Activated CD8-positive, alpha-beta memory T cell treated with anti-CD3 and anti-CD28 coated beads, Interleukin-2, amount 50 U/mL, for 1 hour (primary cell): ENCODE data around the gene ERC1.
A peak's percentile ranks its signal among the peaks of the same experiment; 100 is the strongest.

ENCODE experiments used
- DNase-seq: peaks from one replicate; pipeline ENCODE4 v3.0.0-alpha.2; 2020; ENCODE audit errors: extremely low read depth

The ERC1 gene

GRCh38 chr12:990661-991349, at the start of gene ERC1:
Gene ERC1, plus strand, starts transcription at chr12:991223. Its CDS starts 36,681 bp downstream, at chr12:1027904.
- peak; percentile 39 for DNase-seq

- no peak for DNase-seq
Measured at GRCh38 chr12:943051-943450, 48.0 kb upstream of the ERC1 start.

GRCh38 chr12:944211-944610, 46.8 kb upstream of the ERC1 start:
- DNase-seq = no peak

DNA sequence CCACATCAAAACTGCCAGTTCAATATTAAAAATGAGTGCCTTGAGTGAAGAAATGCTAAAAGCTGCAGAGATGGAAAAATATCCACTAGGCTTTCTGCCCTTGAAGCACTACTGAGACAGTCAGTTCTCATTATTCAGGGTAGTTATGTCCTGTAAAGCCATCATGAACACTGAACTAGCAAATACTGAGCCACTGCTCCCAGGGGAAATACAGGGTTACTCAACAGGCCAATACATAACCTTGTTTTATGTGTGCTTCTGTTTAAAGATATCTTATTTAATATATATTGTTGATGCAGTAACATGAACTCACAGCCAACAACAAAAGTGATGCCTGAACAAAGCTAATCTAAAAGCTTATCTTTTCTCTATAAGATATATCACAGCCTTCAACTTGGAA, 44.8 kb upstream of the ERC1 start:
- DNase-seq = no peak

GRCh38 chr12:946631-947030, 44.4 kb upstream of the ERC1 start:
- no peak for DNase-seq

DNA sequence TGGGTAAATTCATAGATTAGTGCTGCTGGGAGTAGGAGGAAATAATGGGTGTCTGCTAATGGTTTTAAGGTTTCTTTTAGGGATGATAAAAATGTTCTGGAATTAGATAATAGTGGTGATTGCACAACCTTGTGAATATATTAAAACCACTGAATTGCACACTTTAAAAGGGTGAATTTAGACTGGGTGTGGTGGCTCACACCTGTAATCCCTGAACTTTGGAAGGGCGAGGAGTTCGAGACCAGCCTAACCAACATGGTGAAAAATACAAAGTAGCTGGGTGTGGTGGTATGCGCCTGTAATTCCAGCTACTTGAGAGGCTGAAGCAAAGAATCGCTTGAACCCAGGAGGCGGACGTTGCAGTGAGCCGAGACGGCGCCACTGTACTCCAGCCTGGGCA, 42.8 kb upstream of the ERC1 start:
- DNase-seq = no peak

DNA sequence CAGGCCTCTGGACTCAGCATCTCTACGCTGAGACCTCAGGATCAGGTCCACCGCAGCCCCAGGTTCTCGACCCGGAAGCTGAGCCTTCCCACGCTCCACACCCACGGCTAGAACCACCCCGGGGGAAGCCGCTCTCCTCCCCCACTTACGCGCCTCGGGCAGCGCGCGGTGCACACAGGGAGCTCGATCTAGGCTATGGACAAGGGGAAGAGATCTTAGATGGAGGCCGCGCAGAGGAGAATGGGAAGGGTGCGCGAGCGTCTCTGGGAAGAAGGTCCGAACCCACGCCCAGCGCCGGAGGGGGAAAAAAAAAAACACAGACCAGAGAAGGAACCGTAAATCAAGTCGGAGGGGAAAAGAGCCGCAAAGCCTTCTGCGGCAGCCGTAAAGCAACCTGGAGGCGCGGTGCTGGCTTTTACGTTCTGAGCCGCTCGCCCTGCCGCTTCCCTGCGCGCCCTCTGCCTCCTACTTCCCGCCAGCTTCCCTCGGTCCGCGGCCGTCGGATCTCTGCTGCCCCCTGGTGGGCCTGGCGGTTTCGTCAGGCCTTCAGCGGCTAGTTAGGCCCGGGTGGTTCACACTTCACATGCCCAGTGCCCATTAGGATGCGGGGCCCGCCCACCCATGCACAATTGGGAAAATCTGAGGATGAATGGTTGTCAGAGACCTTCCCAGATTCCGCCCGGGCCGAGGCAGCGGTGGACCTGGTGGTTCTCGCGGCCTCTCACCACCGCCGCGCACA, 41.4 kb upstream of the ERC1 start, which contains the start of gene RAD52:
Gene RAD52 (minus strand): TSS at position 242 of the 739 bp plus-strand sequence. CDS start 16,636 bp downstream, outside the sequence.
- DNase-seq = peak; percentile 84

GRCh38 chr12:951176-951575, 39.8 kb upstream of the ERC1 start:
- no peak for DNase-seq

DNA sequence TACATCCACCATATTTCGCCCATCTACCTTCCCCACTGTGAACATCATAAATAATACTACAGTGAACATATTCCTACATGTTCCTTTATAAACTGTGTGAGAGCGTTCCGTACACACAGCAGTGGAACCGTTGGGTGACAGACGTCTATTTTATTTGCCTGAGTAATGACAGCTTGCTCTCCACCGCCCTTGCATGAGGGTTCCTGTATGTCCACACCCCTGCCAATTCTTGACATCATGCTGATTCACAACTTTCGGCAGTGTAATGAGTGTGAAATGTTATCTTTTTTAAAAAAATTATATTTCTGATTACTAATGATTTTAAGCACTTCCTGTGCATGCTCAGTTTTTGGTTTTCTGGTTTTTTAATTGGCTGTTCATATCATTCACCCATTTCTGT, 37.2 kb upstream of the ERC1 start:
- DNase-seq = no peak

DNA sequence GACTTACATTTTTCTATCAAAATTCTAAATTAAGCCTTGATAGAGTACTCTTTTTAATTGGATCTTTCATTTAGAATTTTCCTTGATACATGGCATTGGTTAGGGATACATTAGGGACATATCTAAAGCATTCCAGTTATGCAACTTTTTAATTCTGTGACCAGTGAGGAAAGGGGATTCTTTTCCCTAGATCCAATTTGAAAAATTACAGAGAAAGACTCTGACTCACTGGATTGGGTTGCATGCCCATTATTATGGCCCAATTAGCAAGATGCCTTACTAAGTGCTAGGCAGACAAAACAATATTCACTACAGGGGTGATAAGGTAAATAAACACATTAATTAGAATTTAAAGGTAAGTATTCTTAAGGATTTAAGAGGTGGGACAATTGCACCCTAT, 36.3 kb upstream of the ERC1 start:
- DNase-seq = no peak

DNA sequence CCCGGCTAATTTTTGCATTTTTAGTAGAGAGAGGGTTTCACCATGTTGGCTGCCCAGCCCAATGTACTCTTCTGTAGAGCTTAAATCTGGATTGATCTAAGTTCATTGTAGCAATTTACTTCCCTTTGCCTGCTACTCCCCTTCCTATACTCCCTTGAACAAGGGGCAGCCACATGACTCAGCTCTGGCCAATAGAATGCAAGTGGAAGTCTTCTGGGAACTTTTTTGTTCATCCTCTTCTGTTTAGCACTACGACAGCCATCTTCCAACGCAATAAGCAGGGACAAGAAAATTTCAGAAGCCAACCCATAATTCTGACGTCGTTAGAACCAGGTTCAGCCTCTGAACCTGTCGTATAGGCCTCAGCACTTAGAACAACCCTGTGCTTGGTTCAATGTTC, 35.1 kb upstream of the ERC1 start:
- no peak for DNase-seq

DNA sequence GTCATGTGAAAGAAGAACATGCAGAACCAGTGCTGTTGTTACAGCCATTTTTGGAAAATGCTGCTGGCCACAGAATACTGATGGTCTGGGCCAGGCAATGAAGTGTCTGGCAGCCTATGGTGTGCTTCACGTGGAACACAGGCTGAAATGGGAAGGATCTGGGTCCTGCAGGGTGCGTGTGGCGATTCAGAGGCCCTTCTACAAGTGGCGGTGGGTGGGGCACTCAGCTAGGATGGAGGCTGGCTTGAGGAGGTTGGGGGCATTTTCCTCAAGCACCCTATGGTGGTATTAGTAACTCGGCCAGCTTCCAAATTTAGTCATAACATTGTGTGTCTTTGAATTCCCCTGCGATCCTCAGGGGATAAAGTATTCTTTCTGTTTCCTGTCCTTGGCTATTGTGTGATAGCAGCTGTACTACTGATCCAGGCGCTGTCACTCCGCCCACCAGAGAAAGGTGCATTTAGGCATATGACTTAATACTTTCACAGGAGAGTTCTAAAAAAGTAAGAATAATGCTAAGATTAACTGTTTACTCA, 32.4 kb upstream of the ERC1 start:
- no peak for DNase-seq

DNA sequence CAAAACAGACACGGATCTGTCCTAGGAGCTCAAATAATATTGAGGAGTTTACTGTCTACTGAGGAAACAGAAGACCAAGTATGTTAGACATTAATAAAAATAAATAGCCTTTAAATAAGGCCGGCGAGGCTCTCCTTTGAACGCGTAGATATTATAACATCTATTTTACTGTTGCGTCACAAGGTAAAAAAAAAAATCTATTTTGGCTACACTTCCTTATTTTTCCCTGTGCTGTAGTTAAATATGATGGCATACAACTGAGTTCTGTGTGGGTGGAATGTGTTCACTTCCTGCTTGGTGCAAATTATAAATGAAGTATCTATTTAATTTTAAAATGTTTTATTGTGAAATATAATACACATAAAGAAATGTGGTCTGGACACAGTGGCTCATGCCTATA, 24.3 kb upstream of the ERC1 start:
- no peak for DNase-seq

DNA sequence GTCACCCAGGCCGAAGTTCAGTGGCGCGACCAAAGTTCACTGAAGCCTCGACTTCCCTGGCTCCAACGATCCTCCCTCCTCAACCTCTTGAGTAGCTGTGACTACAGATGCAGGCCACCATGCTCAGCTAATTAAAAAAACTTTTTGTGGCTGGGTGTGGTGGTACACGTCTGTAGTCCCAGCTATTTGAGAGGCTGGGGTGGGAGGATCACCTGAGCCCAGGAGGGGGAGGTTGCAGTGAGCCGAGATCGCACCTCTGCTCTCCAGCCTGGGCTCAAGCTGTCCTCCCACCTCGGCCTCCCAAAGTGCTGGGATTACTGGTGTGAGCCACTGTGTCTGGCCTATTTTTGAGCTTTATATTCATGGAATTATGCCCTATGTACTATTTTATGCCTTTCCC, 23.4 kb upstream of the ERC1 start:
- no peak for DNase-seq

- DNase-seq = no peak
Measured at GRCh38 chr12:968545-968944, 22.5 kb upstream of the ERC1 start.

DNA sequence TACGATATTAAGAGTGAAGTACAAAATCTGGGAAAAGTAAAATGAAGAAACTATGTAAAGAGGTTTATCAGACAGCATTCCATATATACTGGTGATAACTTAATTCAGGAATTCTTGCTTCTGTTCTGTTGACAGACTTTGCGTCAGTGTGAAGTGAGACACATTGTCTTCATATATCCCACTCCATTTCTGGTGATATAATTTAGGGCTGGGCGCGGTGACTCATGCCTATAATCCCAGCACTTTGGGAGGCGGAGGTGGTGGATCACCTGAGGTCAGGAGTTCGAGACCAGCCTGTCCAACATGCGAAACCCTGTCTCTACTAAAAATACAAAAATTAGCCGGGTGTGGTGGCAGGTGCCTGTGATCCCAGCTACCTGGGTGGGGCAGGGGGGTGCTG, 21.2 kb upstream of the ERC1 start:
- no peak for DNase-seq

DNA sequence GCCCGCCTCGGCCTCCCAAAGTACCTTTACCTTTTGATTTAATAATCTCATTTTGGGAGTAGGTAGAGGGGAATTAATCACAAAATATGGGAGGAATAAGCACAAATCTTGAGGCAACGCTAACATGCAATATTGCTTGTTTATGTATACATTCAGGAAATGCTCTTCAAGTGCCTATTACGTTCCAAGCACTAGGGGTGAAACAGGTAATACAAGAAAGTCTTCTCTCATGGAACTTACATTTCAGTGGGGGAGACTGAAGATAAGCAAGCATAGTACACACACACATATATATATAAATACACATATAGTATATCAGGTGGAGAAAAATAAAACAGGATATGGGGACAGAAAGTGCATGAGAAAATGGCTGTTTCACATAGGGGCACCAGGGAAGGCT, 19.0 kb upstream of the ERC1 start:
- no peak for DNase-seq

GRCh38 chr12:974271-974862, 16.7 kb upstream of the ERC1 start:
- DNase-seq = no peak

- no peak for DNase-seq
Measured at GRCh38 chr12:976644-977043, 14.4 kb upstream of the ERC1 start.

DNA sequence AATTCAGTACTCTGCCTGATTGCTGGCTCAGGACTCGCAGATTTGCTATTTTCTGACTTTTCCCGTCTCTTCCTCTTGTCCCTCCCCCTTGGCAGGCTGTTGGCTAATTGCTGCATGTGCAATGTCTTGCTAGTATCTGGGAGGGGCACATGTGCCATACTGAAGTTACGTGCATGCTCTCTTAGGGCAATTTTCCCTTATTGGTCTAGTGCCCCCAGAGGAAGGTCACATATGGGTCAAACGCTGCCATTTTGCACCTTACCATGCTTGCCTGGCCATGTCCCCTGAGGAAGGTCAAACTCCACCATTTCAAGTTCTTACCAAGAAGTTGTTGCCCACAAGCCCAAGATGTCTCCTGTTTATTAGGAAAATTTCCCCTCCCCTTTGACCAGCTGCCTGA, 13.9 kb upstream of the ERC1 start:
- DNase-seq = no peak

- no peak for DNase-seq
Measured at GRCh38 chr12:979349-979748, 11.7 kb upstream of the ERC1 start.

DNA sequence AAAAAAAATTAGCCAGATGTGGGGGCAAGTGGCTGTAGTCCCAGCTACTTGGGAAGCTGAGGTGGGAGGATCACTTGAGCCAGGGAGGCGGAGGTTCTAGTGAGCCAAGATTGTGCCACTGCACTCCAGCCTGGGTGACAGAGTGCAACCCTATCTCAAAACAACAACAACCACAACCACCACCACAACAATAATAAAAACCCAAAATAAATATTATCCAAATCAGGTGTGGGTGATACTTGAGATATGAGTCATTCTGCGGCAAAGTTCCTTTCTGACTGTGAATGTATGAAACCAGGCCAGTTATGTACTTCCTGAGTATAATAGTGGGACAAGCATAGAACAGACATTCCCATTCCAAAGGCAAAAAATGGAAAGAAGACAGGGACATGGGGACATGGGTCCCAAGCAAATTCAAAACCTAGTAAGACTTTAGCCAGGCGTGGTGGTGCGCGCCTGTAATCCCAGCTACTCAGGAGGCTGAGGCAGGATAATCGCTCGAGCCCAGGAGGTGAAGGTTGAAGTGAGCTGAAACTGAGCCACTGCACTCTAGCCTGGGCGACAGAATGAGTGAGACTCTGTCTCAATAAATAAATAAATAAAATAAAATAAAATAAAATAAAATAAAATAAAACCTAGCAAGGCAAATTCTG, 9.7 kb upstream of the ERC1 start:
- DNase-seq = no peak
